ENCODE measurements around the gene PPIL4.

DNA sequence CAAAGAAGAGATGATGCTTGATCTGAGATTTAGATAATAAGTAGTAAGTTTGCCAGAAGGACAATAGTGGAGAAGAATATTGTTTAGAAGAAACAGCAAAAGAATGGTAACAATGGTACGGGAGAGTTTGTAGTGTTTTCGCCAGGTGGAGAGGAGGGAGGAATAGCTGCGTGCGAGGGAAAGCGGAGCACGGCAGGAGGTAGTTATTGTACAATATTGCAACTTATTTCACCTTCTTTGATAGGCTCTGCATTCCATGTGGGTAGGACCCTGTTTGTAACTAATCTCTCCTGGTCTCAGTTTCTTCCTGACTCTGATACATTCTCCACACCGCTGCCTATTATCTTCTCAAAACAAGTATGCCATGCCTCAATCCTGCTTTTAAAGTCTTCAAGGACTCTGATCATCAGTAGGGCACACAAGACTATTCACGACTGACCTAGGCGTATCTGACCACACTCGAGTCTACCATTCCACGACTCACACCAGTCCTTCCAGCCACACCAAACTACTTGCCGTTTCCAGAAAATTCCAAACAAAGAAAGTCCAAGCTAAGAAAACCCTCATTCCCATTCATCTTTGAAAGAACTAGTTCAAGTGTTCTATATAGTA is 1.1 kb downstream of the PPIL4 start:
- no peak for TF ChIP-seq POLR2AphosphoS5 (IDR thresholded peaks at IDR 0.05)
- TF ChIP-seq, protein P1, sequence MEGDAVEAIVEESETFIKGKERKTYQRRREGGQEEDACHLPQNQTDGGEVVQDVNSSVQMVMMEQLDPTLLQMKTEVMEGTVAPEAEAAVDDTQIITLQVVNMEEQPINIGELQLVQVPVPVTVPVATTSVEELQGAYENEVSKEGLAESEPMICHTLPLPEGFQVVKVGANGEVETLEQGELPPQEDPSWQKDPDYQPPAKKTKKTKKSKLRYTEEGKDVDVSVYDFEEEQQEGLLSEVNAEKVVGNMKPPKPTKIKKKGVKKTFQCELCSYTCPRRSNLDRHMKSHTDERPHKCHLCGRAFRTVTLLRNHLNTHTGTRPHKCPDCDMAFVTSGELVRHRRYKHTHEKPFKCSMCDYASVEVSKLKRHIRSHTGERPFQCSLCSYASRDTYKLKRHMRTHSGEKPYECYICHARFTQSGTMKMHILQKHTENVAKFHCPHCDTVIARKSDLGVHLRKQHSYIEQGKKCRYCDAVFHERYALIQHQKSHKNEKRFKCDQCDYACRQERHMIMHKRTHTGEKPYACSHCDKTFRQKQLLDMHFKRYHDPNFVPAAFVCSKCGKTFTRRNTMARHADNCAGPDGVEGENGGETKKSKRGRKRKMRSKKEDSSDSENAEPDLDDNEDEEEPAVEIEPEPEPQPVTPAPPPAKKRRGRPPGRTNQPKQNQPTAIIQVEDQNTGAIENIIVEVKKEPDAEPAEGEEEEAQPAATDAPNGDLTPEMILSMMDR (IDR thresholded peaks at IDR 0.05) = no peak
